GM18868 (cell line): ENCODE measurements around the gene C16orf89.
"Not testable (repeated sequence)": the region's sequence is repeated elsewhere in the genome, so short reads cannot be mapped to it uniquely, and the experiment has no call there.

Experiments
- ATAC-seq: cut with Tn5 transposase; IDR thresholded peaks from one replicate; pipeline ENCODE4 v1.9.1; 2021; ENCODE audit warnings: mild to moderate bottlenecking, moderate library complexity; ENCODE audit not compliant: unreplicated experiment

C16orf89 gene

DNA sequence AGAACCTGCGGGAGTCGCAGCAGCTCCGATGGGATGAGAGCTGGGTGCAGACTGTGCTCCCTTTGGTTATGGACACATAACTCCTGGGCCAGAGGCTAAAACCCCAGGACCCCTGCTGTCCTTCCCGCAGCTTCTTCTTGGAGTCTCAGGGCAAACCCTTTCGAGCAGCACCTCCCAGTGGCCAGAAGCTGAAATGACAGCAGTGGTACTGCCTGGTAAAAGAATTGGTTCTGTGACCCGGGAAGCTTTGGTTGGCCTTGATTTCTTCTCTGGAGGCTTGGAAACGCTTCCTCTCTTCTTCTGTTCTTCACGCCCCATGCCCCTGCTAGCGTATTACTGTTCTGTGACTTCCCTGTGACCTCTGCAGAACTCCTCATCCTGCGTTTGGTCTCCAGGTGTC is 19.0 kb upstream of the C16orf89 start:
- ATAC-seq: not testable (repeated sequence)

DNA sequence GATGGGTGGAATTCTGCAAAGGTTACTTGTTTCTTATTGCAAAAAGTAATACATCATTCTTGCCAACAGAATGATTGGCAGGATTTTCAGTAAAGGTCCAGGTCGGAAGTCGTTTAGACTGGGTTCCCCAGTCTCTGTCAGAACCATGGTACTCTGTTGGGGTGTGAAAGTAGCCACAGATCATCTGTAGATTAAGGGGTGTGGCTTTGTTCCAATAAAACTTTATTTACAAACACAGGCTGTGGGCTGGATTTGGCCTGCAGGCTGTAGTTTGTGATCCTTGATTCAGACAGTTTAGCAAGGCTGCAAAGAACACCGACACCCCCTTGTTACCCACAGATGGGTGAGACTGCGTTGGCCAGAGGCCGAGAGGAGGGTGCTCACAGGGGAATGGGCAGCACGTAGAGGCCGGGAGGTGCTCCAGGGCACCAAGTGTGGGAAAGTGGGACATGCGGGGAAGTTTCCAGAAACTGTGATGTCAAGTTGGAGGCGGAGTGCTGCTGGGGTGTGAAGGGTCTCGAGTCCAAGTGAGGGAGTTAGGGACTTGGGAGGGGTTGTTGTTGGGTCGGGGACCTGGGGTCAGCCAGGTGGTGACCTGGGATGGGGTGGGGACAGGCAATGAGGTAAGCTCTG is 18.5 kb upstream of the C16orf89 start:
- not testable (repeated sequence) for ATAC-seq

DNA sequence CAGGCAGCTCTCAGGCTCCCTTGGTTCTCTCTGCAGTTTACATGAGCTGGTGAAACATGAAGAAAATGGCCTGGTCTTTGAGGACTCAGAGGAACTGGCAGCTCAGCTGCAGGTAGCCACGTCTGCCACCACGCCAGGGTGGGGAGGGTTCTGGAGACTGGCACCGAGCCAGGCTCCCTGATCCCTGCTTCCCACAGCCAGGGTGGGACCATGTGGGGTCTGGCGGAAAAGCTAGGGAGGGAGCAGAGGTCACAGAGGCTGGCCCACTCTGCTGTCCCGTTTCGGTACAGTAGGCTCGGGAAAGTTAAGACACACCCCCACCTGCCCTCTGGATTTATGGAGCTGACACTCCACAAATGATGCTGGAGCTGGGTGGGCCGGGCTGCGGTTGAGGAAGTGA is 17.9 kb upstream of the C16orf89 start:
- ATAC-seq: not testable (repeated sequence)

DNA sequence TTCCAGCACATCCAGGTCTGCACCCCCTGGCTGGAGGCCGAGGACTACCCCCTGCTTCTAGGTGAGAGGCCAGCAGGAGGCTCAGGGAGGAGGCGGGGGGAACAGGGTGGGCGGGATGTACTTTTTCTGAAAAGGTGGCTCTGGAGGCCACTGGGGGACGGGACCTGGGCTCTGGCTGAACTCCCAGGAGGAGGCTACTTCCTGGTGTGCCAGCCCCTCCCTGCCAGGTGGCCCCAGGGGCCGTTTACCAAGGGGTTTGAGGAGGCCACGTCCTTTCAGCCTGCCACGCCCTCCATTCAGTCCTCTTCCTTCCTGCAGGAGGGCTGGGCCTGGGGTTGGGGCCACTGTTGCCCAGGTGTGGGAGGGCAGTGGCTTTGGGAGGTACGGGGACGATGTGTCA is 15.2 kb upstream of the C16orf89 start:
- ATAC-seq: not testable (repeated sequence)

- not testable (repeated sequence) for ATAC-seq
Measured at GRCh38 chr16:5080461-5080860, 14.7 kb upstream of the C16orf89 start.

GRCh38 chr16:5078626-5079025 is 12.9 kb upstream of the C16orf89 start:
- no peak for ATAC-seq

DNA sequence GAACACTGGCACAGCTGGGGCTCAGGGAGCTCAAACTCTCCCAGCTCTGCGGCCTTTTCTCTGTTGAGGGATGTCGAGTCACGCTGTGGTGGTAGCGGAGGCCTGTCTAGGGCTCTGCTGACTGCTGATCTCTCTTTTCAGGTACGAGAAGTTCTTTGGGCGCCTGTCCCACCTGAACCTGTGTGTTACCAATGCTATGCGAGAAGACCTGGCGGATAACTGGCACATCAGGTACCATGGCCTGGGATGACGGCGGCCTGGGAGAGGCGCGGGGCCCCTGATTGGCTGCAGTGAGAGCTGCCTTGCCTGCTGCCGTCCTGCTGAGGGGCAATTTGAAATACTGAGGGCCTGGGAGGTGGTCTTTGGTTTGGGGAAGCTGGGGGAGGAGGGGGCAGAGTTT is 11.5 kb upstream of the C16orf89 start:
- ATAC-seq: no peak

DNA sequence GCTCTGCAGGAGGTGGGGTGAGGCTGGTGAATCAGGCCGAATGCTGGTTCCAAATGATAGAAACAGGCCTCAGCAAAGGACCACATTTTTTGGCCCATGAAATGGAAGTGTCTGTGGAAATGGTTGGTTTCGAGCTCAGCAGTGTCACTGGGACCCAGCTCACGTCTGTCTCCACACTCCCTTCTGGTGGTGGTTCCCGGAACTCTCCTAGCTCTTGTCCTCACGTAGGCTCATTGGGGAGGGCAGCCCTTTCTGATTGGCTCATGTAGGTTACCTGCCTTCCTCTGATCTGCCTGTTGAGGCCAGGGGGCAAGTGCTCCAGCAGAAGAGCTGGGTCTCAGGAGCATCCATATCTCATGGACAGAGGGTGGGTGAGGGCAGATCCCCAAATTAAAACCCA is 9.9 kb upstream of the C16orf89 start:
- ATAC-seq: no peak

DNA sequence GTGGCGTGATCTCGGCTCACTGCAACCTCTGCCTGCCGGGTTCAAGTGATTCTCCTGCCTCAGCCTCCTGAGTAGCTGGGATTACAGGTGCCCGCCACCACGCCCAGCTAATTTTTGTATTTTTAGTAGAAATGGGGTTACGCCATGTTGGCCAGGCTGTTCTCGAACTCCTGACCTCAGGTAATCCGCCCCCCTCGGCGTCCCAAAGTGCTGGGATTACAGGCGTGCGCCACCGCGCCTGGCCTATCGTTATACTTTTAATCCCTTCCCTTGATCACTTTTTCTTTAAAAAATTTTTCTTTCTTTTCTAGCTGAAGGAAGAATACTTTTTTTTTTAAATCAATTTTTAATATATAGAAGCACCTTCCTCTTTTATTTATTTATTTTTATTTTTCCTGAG is 8.0 kb upstream of the C16orf89 start:
- ATAC-seq: not testable (repeated sequence)

DNA sequence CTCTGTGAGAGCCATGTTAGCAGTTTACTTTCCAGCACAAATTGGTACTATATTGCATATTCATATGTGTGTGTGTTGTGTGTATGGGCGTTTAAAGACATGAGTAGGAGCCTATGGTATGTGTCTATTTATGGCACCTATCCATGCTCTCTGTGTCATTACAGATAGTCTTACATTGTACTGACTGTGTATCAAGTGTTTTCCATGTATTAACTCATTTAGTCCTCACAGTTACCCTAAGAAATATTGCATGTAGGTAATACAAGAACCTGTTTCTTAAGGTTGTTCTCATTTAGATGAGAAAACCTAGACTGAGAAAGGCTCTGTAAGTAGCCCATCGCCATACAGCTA is 7.5 kb upstream of the C16orf89 start:
- no peak for ATAC-seq

GRCh38 chr16:5072334-5073278 is 6.8 kb upstream of the C16orf89 start:
- no peak for ATAC-seq

GRCh38 chr16:5071681-5072333 is 6.1 kb upstream of the C16orf89 start, which contains the start of gene ALG1:
Gene ALG1, plus strand, starts transcription at chr16:5071843. Its CDS starts 7 bp downstream, at chr16:5071850.
- ATAC-seq: peak; percentile 86

- ATAC-seq: no peak
Measured at GRCh38 chr16:5071341-5071680, 5.6 kb upstream of the C16orf89 start.

GRCh38 chr16:5070431-5071186 is 4.9 kb upstream of the C16orf89 start:
- no peak for ATAC-seq

GRCh38 chr16:5069854-5070253 is 4.1 kb upstream of the C16orf89 start:
- no peak for ATAC-seq

GRCh38 chr16:5069048-5069447 is 3.3 kb upstream of the C16orf89 start:
- no peak for ATAC-seq

DNA sequence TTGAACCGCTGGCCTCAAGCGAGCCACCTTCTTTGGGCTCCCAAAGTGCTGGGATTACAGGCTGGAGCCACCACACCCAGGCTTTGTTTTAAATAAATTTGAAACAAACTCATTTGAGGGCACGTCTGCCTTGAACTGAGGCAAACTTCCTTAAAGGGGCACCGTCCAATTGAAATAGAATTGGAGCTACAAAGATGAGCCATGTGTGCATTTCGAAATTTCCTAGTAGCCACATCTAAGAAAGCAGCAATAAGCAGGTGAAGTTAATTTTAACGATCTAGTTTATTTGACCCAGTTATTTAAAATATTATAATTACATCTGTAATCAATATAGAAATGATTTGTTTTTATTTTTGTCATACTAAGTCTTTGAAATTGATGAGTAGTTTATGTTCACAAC is 755 bp upstream of the C16orf89 start:
- no peak for ATAC-seq

- ATAC-seq: no peak
Measured at GRCh38 chr16:5065326-5065725, 430 bp downstream of the C16orf89 start.

DNA sequence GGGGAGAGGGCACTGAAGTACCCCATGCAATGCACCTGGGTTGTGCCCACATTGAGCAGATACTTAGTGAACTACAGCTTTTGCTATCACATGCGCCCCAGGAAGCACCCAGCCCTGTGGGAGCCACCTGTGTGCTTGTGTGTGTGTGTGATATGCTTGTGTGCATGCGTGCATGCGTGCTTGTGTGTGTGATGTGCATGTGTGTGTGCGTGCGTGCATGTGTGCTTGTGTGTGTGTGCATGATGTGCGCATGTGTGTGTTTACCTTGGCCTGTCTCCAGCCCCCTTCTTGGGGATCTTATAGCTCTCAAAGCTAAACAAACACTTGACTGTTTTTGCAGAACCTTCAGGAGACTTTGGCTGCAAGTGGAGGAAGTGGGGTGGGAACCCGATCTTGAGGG is 841 bp downstream of the C16orf89 start:
- no peak for ATAC-seq

- ATAC-seq: no peak
Measured at GRCh38 chr16:5062790-5063765, 2.7 kb downstream of the C16orf89 start.
